Bronchial epithelial cell (primary cell): ENCODE results near the gene MGA. TPM values are rescaled to one million over a fixed set of nuclear protein-coding genes. Genes with fewer than 3 reads are reported as not detected.
"Not testable (repeated sequence)": the region's sequence is repeated elsewhere in the genome, so short reads cannot be mapped to it uniquely, and the experiment has no call there.

ENCODE experiments used
- DNase-seq: peaks from one replicate; pipeline ENCODE4 v3.0.0-alpha.2; 2010; ENCODE audit warnings: low read depth
- FAIRE-seq: peaks from 2 replicates; lab custom pipeline; 2011; peaks lifted over from hg19 to GRCh38; lab: Jason Lieb, UNC
- H3K27me3 ChIP-seq: 2 replicates; pipeline ENCODE4 v1.5.1; 2011; ENCODE audit warnings: low read length; ENCODE audit not compliant: control insufficient read depth, insufficient read depth
- H3K36me3 ChIP-seq: 2 replicates; pipeline ENCODE4 v1.5.1; 2011; ENCODE audit warnings: low read length; ENCODE audit not compliant: control insufficient read depth, insufficient read depth
- H3K4me3 ChIP-seq: 2 replicates; pipeline ENCODE4 v1.5.1; 2011; ENCODE audit warnings: mild to moderate bottlenecking, low read depth, low read length, control low read depth
- total RNA-seq: library from RNA; depleted of rRNA; stranded (reverse); fragments of >200 nt; gene quantifications from 2 replicates; pipeline ENCODE4 v1.2.1, GENCODE V29; 2014
- TF ChIP-seq, protein P1 (sequence below): IDR thresholded peaks from 2 replicates; pipeline ENCODE4 v1.5.1; 2011; ENCODE audit warnings: mild to moderate bottlenecking, moderate library complexity, low read length, control low read depth, inconsistent platforms; ENCODE audit not compliant: insufficient read depth, severe bottlenecking

MGA gene
- total RNA-seq, 1 donor from 2014 or later, result 24.0 TPM

DNA sequence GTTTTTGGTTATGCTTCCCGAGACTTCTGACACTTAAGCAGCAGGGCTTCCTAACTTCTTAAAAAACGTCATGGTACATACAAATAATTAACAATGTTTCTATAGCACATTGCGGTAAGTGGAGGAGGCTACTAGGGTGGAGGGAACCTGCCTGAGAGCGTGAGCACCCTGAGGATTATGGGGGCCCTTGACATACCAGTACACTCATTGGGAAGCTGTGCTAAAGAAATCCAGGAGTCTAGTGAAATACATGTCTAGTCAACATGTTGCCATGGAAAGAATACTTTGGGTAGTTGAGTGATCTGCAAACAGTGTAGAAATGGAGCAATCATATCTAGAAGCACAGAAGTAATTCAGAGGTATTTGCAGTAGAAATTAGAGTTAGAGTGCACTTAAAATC lies 74.8 kb downstream of the MGA start:
- Histone ChIP-seq H3K27me3 (no peaks in the 10 kb centered on the region), H3K4me3 (no peak overlapping the region), H3K36me3 (peaks cover 5% of the 10 kb centered on the region)
- TF ChIP-seq, protein P1, sequence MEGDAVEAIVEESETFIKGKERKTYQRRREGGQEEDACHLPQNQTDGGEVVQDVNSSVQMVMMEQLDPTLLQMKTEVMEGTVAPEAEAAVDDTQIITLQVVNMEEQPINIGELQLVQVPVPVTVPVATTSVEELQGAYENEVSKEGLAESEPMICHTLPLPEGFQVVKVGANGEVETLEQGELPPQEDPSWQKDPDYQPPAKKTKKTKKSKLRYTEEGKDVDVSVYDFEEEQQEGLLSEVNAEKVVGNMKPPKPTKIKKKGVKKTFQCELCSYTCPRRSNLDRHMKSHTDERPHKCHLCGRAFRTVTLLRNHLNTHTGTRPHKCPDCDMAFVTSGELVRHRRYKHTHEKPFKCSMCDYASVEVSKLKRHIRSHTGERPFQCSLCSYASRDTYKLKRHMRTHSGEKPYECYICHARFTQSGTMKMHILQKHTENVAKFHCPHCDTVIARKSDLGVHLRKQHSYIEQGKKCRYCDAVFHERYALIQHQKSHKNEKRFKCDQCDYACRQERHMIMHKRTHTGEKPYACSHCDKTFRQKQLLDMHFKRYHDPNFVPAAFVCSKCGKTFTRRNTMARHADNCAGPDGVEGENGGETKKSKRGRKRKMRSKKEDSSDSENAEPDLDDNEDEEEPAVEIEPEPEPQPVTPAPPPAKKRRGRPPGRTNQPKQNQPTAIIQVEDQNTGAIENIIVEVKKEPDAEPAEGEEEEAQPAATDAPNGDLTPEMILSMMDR, result no peak
- DNase-seq (no peak), FAIRE-seq (no peak)

DNA sequence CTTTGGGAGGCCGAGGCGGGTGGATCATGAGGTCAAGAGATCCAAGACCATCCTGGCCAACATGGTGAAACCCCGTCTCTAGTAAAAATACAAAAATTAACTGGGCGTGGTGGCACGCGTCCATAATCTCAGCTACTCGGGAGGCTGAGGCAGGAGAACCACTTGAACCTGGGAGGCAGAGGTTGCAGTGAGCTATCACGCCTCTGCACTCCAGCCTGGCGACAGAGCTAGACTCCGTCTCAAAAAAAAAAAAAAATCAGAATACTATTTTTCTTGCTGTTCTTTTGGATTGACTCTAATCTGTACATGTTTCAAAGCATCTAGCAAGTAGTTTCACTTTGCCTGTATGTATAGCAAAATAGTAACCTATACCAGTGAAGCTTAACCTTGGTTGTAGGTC lies 75.3 kb downstream of the MGA start:
- not testable (repeated sequence) for FAIRE-seq, H3K36me3 ChIP-seq, H3K27me3 ChIP-seq

DNA sequence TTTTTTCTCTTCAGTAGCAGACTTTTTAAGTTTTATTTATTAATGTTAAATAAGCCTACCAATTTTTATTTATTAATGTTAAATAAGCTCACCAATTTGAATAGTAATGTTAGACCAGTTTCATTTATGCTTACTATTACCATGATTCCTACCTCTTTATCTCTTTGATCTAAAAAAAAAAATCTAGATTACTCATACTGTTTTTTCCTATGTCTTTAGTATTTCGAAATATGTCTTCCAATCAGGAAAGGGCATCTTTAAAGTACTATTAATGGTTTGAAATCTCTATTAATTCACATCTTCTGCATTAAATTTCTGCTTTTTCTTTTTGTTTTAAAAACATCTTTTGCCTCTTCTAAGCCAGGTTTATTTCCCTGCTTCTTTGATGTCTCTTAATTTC lies 86.6 kb downstream of the MGA start:
- no peak for FAIRE-seq
- TF ChIP-seq, protein P1, result no peak
- Histone ChIP-seq H3K4me3 (no peak overlapping the region), H3K27me3 (no peaks in the 10 kb centered on the region), H3K36me3 (peaks cover 5% of the 10 kb centered on the region)
- DNase-seq, result peak; percentile 52

More for the DNA sequence above, 75.3 kb downstream of the MGA start:
- DNase-seq, H3K4me3 ChIP-seq: not testable (repeated sequence)

DNA sequence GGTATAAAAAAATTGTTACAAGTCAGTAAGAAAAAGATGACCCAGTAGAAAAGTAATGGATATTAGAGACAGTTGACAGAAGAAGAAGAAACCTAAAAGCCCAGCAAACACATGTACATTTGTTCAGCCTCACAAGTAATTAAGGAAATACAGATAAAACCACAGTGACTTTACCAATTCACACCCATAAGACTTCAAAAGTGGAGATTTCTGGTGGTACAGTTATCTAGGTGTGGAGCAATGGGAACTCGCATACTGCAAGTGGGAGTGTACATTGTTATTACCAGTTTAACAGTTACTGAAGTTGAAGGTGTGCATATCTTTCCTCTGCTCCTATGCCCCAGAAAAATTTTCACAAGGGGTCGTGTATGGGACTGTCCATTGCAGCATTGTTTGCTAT lies 96.0 kb downstream of the MGA start:
- Histone ChIP-seq H3K27me3 (no peaks in the 10 kb centered on the region), H3K4me3 (no peak overlapping the region), H3K36me3 (peaks cover 3% of the 10 kb centered on the region)
- no peak for DNase-seq
- FAIRE-seq, result no peak
- TF ChIP-seq, protein P1, result no peak

DNA sequence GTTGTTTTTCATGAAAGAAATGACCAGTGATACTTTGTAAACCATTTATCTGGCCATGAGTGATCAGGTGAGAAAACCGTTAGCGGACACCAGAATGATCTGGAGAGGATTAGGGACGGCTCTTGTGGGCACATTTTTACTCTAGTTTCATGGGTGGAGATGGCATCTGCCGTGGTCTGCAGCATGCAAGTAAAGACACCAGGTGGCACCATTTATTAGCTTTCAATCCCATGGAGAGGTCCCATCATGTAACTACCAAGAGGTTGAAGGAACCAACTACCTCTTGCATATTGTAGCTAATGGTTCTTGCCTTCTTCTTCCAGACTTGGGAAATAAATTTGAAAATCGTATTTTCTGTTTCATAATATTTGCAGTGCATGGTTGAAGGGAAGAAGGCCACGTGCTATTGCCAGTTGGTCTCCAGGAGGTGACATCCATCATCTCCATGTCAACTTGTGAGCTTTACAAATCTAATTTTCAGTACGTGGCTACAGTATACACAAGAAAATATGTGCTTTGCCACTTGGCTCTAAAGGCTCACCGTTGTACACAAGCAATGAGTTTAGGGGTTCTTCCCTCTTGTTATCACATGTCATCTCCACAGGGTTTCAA lies 112.6 kb downstream of the MGA start:
- no peaks in the 10 kb centered on the region for H3K27me3 ChIP-seq
- FAIRE-seq, result no peak
- no peak overlapping the region for H3K4me3 ChIP-seq
- TF ChIP-seq, protein P1, result peak; percentile 78
- DNase-seq, result peak; percentile 73
- no peaks in the 10 kb centered on the region for H3K36me3 ChIP-seq

DNA sequence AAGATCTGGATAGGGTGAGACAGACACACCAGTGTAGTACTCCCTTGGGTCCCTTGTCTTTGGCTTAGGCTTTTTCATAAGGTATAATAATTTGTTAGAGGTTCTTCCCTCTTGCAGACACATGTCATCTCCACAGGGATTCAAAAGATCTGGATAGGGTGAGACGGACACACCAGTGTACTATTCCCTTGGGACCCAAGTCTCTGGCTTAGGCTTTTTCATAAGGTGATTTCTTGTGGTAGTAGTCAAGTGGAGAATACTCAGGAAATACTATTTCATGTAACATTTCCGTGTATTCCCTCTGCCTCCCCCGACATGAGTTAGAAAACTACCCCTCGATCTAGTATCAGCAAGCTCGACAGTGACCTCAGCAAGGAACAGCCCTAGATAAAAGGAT lies 113.1 kb downstream of the MGA start:
- Histone ChIP-seq H3K4me3 (no peak overlapping the region), H3K36me3 (no peaks in the 10 kb centered on the region), H3K27me3 (no peaks in the 10 kb centered on the region)
- FAIRE-seq, result no peak
- TF ChIP-seq, protein P1, result no peak
- DNase-seq, result no peak
